IMR-90 (cell line): Measurements from ENCODE around the gene ACSL6. TPM values are rescaled to one million over a fixed set of nuclear protein-coding genes. Genes with fewer than 3 reads are reported as not detected.

Source experiments
- ATAC-seq: fragments of 200-7000 bp; cut with Tn5 transposase; 2 replicates; pipeline ENCODE4 v1.9.1; 2020; ENCODE audit warnings: low read depth, mild to moderate bottlenecking, moderate library complexity
- BruUV-seq: library from RNA; stranded (reverse); fragments of 400-500 nt; replicated peaks from 2 replicates; lab custom pipeline; 2021; lab: Mats Ljungman, UMichigan
- CTCF ChIA-PET: fragments of 300-600 bp; formaldehyde crosslinking; extraction: SDS; loops from one replicate; lab custom pipeline; 2021; ENCODE audit warnings: antibody characterized with exemption; lab: Yijun Ruan, JAX
- POLR2A ChIA-PET: fragments of 300-600 bp; sonication (Branson Sonifier 250); formaldehyde crosslinking; loops from one replicate; lab custom pipeline; 2022; ENCODE audit warnings: antibody characterized with exemption; ENCODE audit not compliant: unreplicated experiment; lab: Charles Lee
- DNase-seq: peaks from one replicate; pipeline ENCODE4 v3.0.0; 2013
- H2AFZ ChIP-seq: replicated peaks from 2 replicates; pipeline ENCODE3; 2013; ENCODE audit warnings: low read length, mild to moderate bottlenecking; ENCODE audit not compliant: poor library complexity
- H2AK5ac ChIP-seq: 2 replicates; pipeline ENCODE4 v1.6.1; 2013; ENCODE audit warnings: low read depth, low read length, inconsistent platforms
- H2AK9ac ChIP-seq: replicated peaks from 2 replicates; pipeline ENCODE3; 2013; ENCODE audit warnings: mild to moderate bottlenecking, low read depth, low read length, moderate library complexity; ENCODE audit not compliant: poor library complexity
- H2BK120ac ChIP-seq: 2 replicates; pipeline ENCODE4 v1.6.1; 2013; ENCODE audit warnings: low read depth, low read length, inconsistent platforms
- H2BK15ac ChIP-seq: 3 replicates; pipeline ENCODE4 v1.6.1; 2013; ENCODE audit warnings: low read depth, low read length, inconsistent platforms
- H2BK20ac ChIP-seq: 2 replicates; pipeline ENCODE4 v1.6.1; 2013; ENCODE audit warnings: low read depth, mild to moderate bottlenecking, inconsistent platforms, low read length, moderate library complexity
- H2BK5ac ChIP-seq: 2 replicates; pipeline ENCODE4 v1.6.1; 2013; ENCODE audit warnings: mild to moderate bottlenecking, low read depth, low read length, inconsistent platforms; ENCODE audit not compliant: poor library complexity, severe bottlenecking
- H3K14ac ChIP-seq: replicated peaks from 2 replicates; pipeline ENCODE4 v1.6.1; 2013; ENCODE audit warnings: low read depth, low read length, inconsistent platforms
- H3K18ac ChIP-seq: 2 replicates; pipeline ENCODE4 v1.6.1; 2013; ENCODE audit warnings: low read depth, low read length, control low read depth
- H3K23ac ChIP-seq: 2 replicates; pipeline ENCODE4 v1.6.1; 2013; ENCODE audit warnings: low read depth, low read length, inconsistent platforms
- H3K27ac ChIP-seq: 2 replicates; pipeline ENCODE4 v1.5.1; 2013; ENCODE audit warnings: mild to moderate bottlenecking, control low read depth, low read length; ENCODE audit not compliant: insufficient read depth
- H3K27me3 ChIP-seq: 2 replicates; pipeline ENCODE4 v1.6.1; 2013; ENCODE audit warnings: low read length; ENCODE audit not compliant: control insufficient read depth, insufficient read depth
- H3K36me3 ChIP-seq: 2 replicates; pipeline ENCODE4 v1.6.1; 2013; ENCODE audit warnings: low read length, mixed read lengths; ENCODE audit not compliant: control insufficient read depth, insufficient read depth
- H3K4ac ChIP-seq: 2 replicates; pipeline ENCODE4 v1.6.1; 2013; ENCODE audit warnings: low read depth, low read length, inconsistent platforms
- H3K4me1 ChIP-seq: 2 replicates; pipeline ENCODE4 v1.6.1; 2013; ENCODE audit warnings: low read length, mixed read lengths; ENCODE audit not compliant: control insufficient read depth, insufficient read depth
- H3K4me2 ChIP-seq: 2 replicates; pipeline ENCODE4 v1.6.1; 2013; ENCODE audit warnings: low read depth, mild to moderate bottlenecking, control low read depth, low read length, moderate library complexity
- H3K4me3 ChIP-seq: 2 replicates; pipeline ENCODE4 v1.5.1; 2013; ENCODE audit warnings: low read depth, mild to moderate bottlenecking, control low read depth, low read length, moderate library complexity; ENCODE audit not compliant: insufficient read depth
- H3K56ac ChIP-seq: 2 replicates; pipeline ENCODE4 v1.6.1; 2013; ENCODE audit warnings: low read length, inconsistent platforms; ENCODE audit not compliant: insufficient read depth; ENCODE audit errors: extremely low read depth
- H3K79me1 ChIP-seq, 2 experiments: 2 replicates each; pipeline ENCODE4 v1.6.1; 2013; ENCODE audit warnings: low read length in 2 of 2, inconsistent platforms in 1 of 2, low read depth in 1 of 2
- H3K9ac ChIP-seq: 2 replicates; pipeline ENCODE4 v1.6.1; 2013; ENCODE audit warnings: low read depth, low read length, control low read depth
- H3K9me1 ChIP-seq: 2 replicates; pipeline ENCODE4 v1.6.1; 2013; ENCODE audit warnings: low read length, inconsistent platforms; ENCODE audit not compliant: insufficient read depth
- H3K9me3 ChIP-seq: 2 replicates; pipeline ENCODE4 v1.6.1; 2013; ENCODE audit warnings: low read length; ENCODE audit not compliant: control insufficient read depth, insufficient read depth
- H4K20me1 ChIP-seq: 2 replicates; pipeline ENCODE4 v1.6.1; 2013; ENCODE audit warnings: low read length, inconsistent platforms; ENCODE audit not compliant: insufficient read depth
- H4K5ac ChIP-seq: 2 replicates; pipeline ENCODE4 v1.6.1; 2013; ENCODE audit warnings: mild to moderate bottlenecking, low read depth, low read length, control low read depth
- H4K8ac ChIP-seq, 2 experiments: 2 replicates each; pipeline ENCODE4 v1.6.1; 2013; ENCODE audit warnings: low read depth in 2 of 2, low read length in 2 of 2, control low read depth in 1 of 2, inconsistent platforms in 1 of 2
- H4K91ac ChIP-seq: 2 replicates; pipeline ENCODE4 v1.6.1; 2013; ENCODE audit warnings: low read depth, low read length, inconsistent platforms; ENCODE audit not compliant: insufficient read depth
- BHLHE40 ChIP-seq: fragments of 150-350 bp; IDR thresholded peaks from 2 replicates; pipeline ENCODE4 v1.6.1; 2016; ENCODE audit warnings: mild to moderate bottlenecking, low read depth, low read length
- CEBPB ChIP-seq: IDR thresholded peaks from 2 replicates; pipeline ENCODE4 v1.6.1; 2012; ENCODE audit warnings: low read depth, low read length, improper control_type of control experiment
- CTCF ChIP-seq: conservative IDR thresholded peaks from 2 replicates; pipeline ENCODE4 v1.5.1; 2012; ENCODE audit warnings: mild to moderate bottlenecking, low read depth, low read length, improper control_type of control experiment
- ELK1 ChIP-seq: fragments of 150-350 bp; IDR thresholded peaks from 2 replicates; pipeline ENCODE4 v1.6.1; 2016; ENCODE audit warnings: low read depth, mild to moderate bottlenecking, low read length, moderate library complexity, borderline replicate concordance
- FOS ChIP-seq: fragments of 150-350 bp; IDR thresholded peaks from 2 replicates; pipeline ENCODE4 v1.6.1; 2016; ENCODE audit warnings: low read depth, low read length
- MAFK ChIP-seq: IDR thresholded peaks from 2 replicates; pipeline ENCODE4 v1.6.1; 2012; ENCODE audit warnings: low read depth, low read length, improper control_type of control experiment
- MAZ ChIP-seq: IDR thresholded peaks from 2 replicates; pipeline ENCODE4 v1.6.1; 2012; ENCODE audit warnings: low read depth, mild to moderate bottlenecking, low read length, improper control_type of control experiment, moderate library complexity, borderline replicate concordance
- MXI1 ChIP-seq: IDR thresholded peaks from 2 replicates; pipeline ENCODE4 v1.6.1; 2012; ENCODE audit warnings: low read depth, mild to moderate bottlenecking, low read length, moderate library complexity, borderline replicate concordance
- NFE2L2 ChIP-seq: fragments of 150-350 bp; IDR thresholded peaks from 2 replicates; pipeline ENCODE4 v1.6.1; 2016; ENCODE audit warnings: low read depth, mild to moderate bottlenecking, low read length
- POLR2A ChIP-seq: IDR thresholded peaks from 2 replicates; pipeline ENCODE4 v1.6.1; 2012; ENCODE audit warnings: mild to moderate bottlenecking, low read depth, low read length
- RAD21 ChIP-seq: IDR thresholded peaks from 2 replicates; pipeline ENCODE4 v1.6.1; 2012; ENCODE audit warnings: low read length, improper control_type of control experiment
- RCOR1 ChIP-seq: IDR thresholded peaks from 2 replicates; pipeline ENCODE4 v1.6.1; 2012; ENCODE audit warnings: mild to moderate bottlenecking, low read length, improper control_type of control experiment; ENCODE audit not compliant: insufficient replicate concordance
- RFX5 ChIP-seq: IDR thresholded peaks from 2 replicates; pipeline ENCODE4 v1.8.0; 2012; ENCODE audit warnings: low read depth, mild to moderate bottlenecking, low read length, moderate library complexity
- SMC3 ChIP-seq: fragments of 150-350 bp; IDR thresholded peaks from 2 replicates; pipeline ENCODE4 v1.6.1; 2016; ENCODE audit warnings: low read depth, mild to moderate bottlenecking, antibody characterized with exemption, low read length, moderate library complexity
- dilution Hi-C: fragments of 300-500 bp; cut with HindIII; formaldehyde crosslinking; loops from one replicate; pipeline ENCODE4 v1.14.3; 2018; ENCODE audit warnings: low sequenced_read_pairs; ENCODE audit not compliant: unreplicated experiment
- in situ Hi-C: fragments of 300-500 bp; cut with MboI; formaldehyde crosslinking; loops from 3 replicates; pipeline ENCODE4 v1.14.3; 2019; ENCODE audit warnings: low sequenced_read_pairs, inconsistent platforms, mixed read lengths
- intact Hi-C: fragments of 100-400 bp; cut with micrococcal nuclease; formaldehyde crosslinking; loops from 2 replicates; pipeline ENCODE4 v1.10.0; 2022
- polyA plus RNA-seq, 3 experiments: library from polyadenylated mRNA; depleted of rRNA; stranded (reverse); fragments of >200 nt; gene quantifications; 2 replicates each; pipeline ENCODE4 v1.2.3, GENCODE V29; 2012; ENCODE audit warnings: low replicate concordance in 1 of 3
- total RNA-seq: library from RNA; depleted of rRNA; stranded (reverse); fragments of >200 nt; gene quantifications from 2 replicates; pipeline ENCODE4 v1.2.3, GENCODE V29; 2012

Gene ACSL6
- total and polyA plus RNA-seq, 2 of the 4 experiments (the other 2 are of a cell fraction): not detected

GRCh38 chr5:131914472-131914871, 97.0 kb downstream of the ACSL6 start:
- no peaks in the 10 kb centered on the region for H3K36me3 ChIP-seq
- H2BK15ac ChIP-seq: no peak overlapping the region
- no peak overlapping the region for H4K8ac ChIP-seq
- H2AK9ac ChIP-seq: no peak overlapping the region
- no peaks in the 10 kb centered on the region for H3K9me1 ChIP-seq
- H3K14ac ChIP-seq: no peak overlapping the region
- no peak overlapping the region for H3K23ac ChIP-seq
- ChIA-PET CTCF (no interaction called here), POLR2A (no interaction called here)
- ATAC-seq (no peak), DNase-seq (no peak)
- in situ Hi-C loops: no loop called here
- H2AK5ac ChIP-seq: no peak overlapping the region
- no peak overlapping the region for H3K4ac ChIP-seq
- H3K9me3 ChIP-seq: no peaks in the 10 kb centered on the region
- H4K91ac ChIP-seq: no peak overlapping the region
- no peaks in the 10 kb centered on the region; the same call in 1 of the 2 replicates for H3K27me3 ChIP-seq
- H3K9ac ChIP-seq: no peak overlapping the region
- H2BK5ac ChIP-seq: no peak overlapping the region
- no peak overlapping the region for H2AFZ ChIP-seq
- H2BK120ac ChIP-seq: no peak overlapping the region
- H2BK20ac ChIP-seq: no peak overlapping the region
- no peak for TF ChIP-seq MAZ
- no peak for TF ChIP-seq MAFK
- no peak for TF ChIP-seq FOS
- no peak for TF ChIP-seq POLR2A
- no peak for TF ChIP-seq ELK1
- no peak for TF ChIP-seq NFE2L2
- no peak for TF ChIP-seq RCOR1
- no peak for TF ChIP-seq SMC3
- no peak for TF ChIP-seq CTCF
- TF ChIP-seq RAD21: no peak
- TF ChIP-seq RFX5: no peak
- TF ChIP-seq BHLHE40: no peak
- no peak for TF ChIP-seq MXI1
- TF ChIP-seq CEBPB: no peak
- no peaks in the 10 kb centered on the region for H4K20me1 ChIP-seq
- H3K18ac ChIP-seq: no peak overlapping the region
- H3K4me1 ChIP-seq: no peaks in the 10 kb centered on the region
- H3K27ac ChIP-seq: no peak overlapping the region
- intact Hi-C loops: no loop called here
- no peak overlapping the region for H4K5ac ChIP-seq
- H3K56ac ChIP-seq: no peak overlapping the region
- no peaks in the 10 kb centered on the region for H3K79me1 ChIP-seq
- no peak overlapping the region for H3K4me2 ChIP-seq
- BruUV-seq: no TSS peak
- H3K4me3 ChIP-seq: no peak overlapping the region
- dilution Hi-C loops: no loop called here
